ENCODE results near the gene SPAM1.

- TF ChIP-seq CTCF (IDR thresholded peaks at IDR 0.05) (no peak), POLR2A (IDR thresholded peaks at IDR 0.05) (no peak)
These were observed 50.0 kb downstream of the SPAM1 start for GRCh38 chr7:123975084-123975483.

All from prostate gland (tissue), 2 donors.